Trophoblast cell (in vitro differentiated cells and primary cell): ENCODE measurements around the gene UPK2.
A peak's percentile ranks its signal among the peaks of the same experiment; 100 is the strongest.

Experiments used
- DNase-seq, 2 donors: peaks; one replicate each; pipeline ENCODE4 v3.0.0-alpha.2; 2016
- H2AFZ ChIP-seq: 2 replicates; pipeline ENCODE4 v1.6.1; 2013; ENCODE audit warnings: low read length, moderate library complexity, mild to moderate bottlenecking; ENCODE audit not compliant: insufficient read depth, poor library complexity
- H2AK5ac ChIP-seq: 2 replicates; pipeline ENCODE4 v1.6.1; 2013; ENCODE audit warnings: mild to moderate bottlenecking, low read length
- H2BK120ac ChIP-seq: 2 replicates; pipeline ENCODE4 v1.6.1; 2013; ENCODE audit warnings: low read length, mild to moderate bottlenecking, moderate library complexity; ENCODE audit not compliant: insufficient read depth, poor library complexity
- H2BK12ac ChIP-seq: 2 replicates; pipeline ENCODE4 v1.6.1; 2013; ENCODE audit warnings: mild to moderate bottlenecking, low read length, moderate library complexity
- H2BK5ac ChIP-seq: 2 replicates; pipeline ENCODE4 v1.6.1; 2013; ENCODE audit warnings: low read length, low read depth, moderate library complexity, mild to moderate bottlenecking; ENCODE audit not compliant: poor library complexity
- H3K14ac ChIP-seq: 2 replicates; pipeline ENCODE4 v1.6.1; 2013; ENCODE audit warnings: mild to moderate bottlenecking, low read length
- H3K18ac ChIP-seq: 2 replicates; pipeline ENCODE4 v1.6.1; 2013; ENCODE audit warnings: mild to moderate bottlenecking, low read length
- H3K23ac ChIP-seq: 2 replicates; pipeline ENCODE4 v1.6.1; 2013; ENCODE audit warnings: low read length
- H3K27ac ChIP-seq: 2 replicates; pipeline ENCODE4 v1.5.1; 2013; ENCODE audit warnings: low read depth, mild to moderate bottlenecking, inconsistent platforms, low read length, moderate library complexity
- H3K27me3 ChIP-seq: 2 replicates; pipeline ENCODE4 v1.6.1; 2013; ENCODE audit warnings: inconsistent platforms, mild to moderate bottlenecking, low read length, moderate library complexity; ENCODE audit not compliant: insufficient read depth
- H3K36me3 ChIP-seq, 2 experiments: 1 replicate in 1 of 2; 2 replicates in 1 of 2; pipeline ENCODE4 v1.6.1; 2013; ENCODE audit warnings: low read length in 2 of 2, mild to moderate bottlenecking in 2 of 2, moderate library complexity in 1 of 2; ENCODE audit not compliant: insufficient read depth in 2 of 2, control insufficient read depth in 1 of 2
- H3K4ac ChIP-seq: 2 replicates; pipeline ENCODE4 v1.6.1; 2013; ENCODE audit warnings: low read depth, mild to moderate bottlenecking, low read length, moderate library complexity
- H3K4me1 ChIP-seq, 2 experiments: 1 replicate in 1 of 2; 2 replicates in 1 of 2; pipeline ENCODE4 v1.6.1; 2013; ENCODE audit warnings: low read length in 2 of 2, mild to moderate bottlenecking in 2 of 2, moderate library complexity in 1 of 2; ENCODE audit not compliant: insufficient read depth in 2 of 2, control insufficient read depth in 1 of 2
- H3K4me2 ChIP-seq: 2 replicates; pipeline ENCODE4 v1.6.1; 2013; ENCODE audit warnings: inconsistent platforms, mild to moderate bottlenecking, low read length, moderate library complexity
- H3K4me3 ChIP-seq: 2 replicates; pipeline ENCODE4 v1.5.1; 2013; ENCODE audit warnings: mild to moderate bottlenecking, low read depth, low read length, inconsistent platforms
- H3K79me1 ChIP-seq: one replicate; pipeline ENCODE4 v1.6.1; 2013; ENCODE audit warnings: low read length
- H3K79me2 ChIP-seq: 2 replicates; pipeline ENCODE4 v1.6.1; 2013; ENCODE audit warnings: low read length, mild to moderate bottlenecking; ENCODE audit not compliant: control insufficient read depth, insufficient read depth, poor library complexity
- H3K9ac ChIP-seq: 2 replicates; pipeline ENCODE4 v1.6.1; 2013; ENCODE audit warnings: mild to moderate bottlenecking, low read length
- H3K9me3 ChIP-seq: 2 replicates; pipeline ENCODE4 v1.6.1; 2013; ENCODE audit warnings: low read depth, mild to moderate bottlenecking, control low read depth, inconsistent platforms, low read length; ENCODE audit not compliant: insufficient read depth
- H4K12ac ChIP-seq: 2 replicates; pipeline ENCODE4 v1.6.1; 2013; ENCODE audit warnings: low read depth, mild to moderate bottlenecking, low read length, moderate library complexity
- H4K8ac ChIP-seq: 2 replicates; pipeline ENCODE4 v1.6.1; 2013; ENCODE audit warnings: low read depth, mild to moderate bottlenecking, low read length, moderate library complexity
- H4K91ac ChIP-seq: one replicate; pipeline ENCODE4 v1.6.1; 2013; ENCODE audit warnings: low read depth, mild to moderate bottlenecking, low read length, moderate library complexity
- WGBS: extraction: QIAGEN DNeasy Blood & Tissue Kit; methylation state at CpG from one replicate; pipeline ENCODE4 v1.1.7; 2013; ENCODE audit warnings: missing lambda C conversion rate; ENCODE audit not compliant: insufficient read length, insufficient coverage; ENCODE audit errors: extremely low coverage; 5-methylcytosine and 5-hydroxymethylcytosine counted together

The UPK2 gene

DNA sequence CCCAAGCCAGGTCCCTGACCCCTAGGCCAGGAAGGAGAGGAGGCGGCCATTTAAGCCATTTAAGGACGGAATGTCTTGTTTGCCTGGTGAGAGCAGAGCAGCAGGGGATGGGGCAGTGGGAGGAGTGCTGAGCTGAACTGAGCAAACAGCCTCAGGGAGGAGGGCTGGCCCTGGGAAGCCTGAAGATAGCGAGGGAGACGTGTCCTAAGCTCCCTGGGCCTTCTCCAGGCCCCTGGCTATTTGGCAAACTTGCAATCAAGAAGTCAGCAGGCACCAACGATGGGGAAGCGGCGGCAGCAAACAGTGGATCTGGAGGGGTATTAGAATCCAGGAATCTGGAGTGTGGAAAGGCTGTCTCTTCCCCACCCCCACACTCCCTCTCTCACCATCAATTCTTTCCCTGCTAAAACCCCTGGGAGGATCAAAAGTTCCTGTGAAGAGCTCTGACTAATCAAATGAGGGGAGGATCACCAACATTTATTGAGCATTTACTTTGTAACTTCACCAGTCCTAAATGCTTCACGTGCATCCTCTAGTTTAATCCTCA is 39.2 kb upstream of the UPK2 start:
- peak overlapping the region; percentile 82 for H3K14ac ChIP-seq
- peak overlapping the region; percentile 85 for H2BK5ac ChIP-seq
- no peaks in the 10 kb centered on the region for H3K27me3 ChIP-seq
- H4K12ac ChIP-seq, result no peak overlapping the region
- H3K36me3 ChIP-seq, result peaks cover 15 to 18% of the 10 kb centered on the region in 2 experiments
- peaks cover 78% of the 10 kb centered on the region for H3K79me1 ChIP-seq
- no peak overlapping the region for H3K23ac ChIP-seq
- peak overlapping the region; percentile 91 for H3K27ac ChIP-seq
- H3K79me2 ChIP-seq, result peaks cover 56% of the 10 kb centered on the region
- no peaks in the 10 kb centered on the region for H3K9me3 ChIP-seq
- peak overlapping the region; percentile 95 for H3K4ac ChIP-seq
- H3K4me3 ChIP-seq, result no peak overlapping the region
- H2AFZ ChIP-seq, result peak overlapping the region; percentile 13
- H3K9ac ChIP-seq, result peak overlapping the region; percentile 40
- H2BK120ac ChIP-seq, result peak overlapping the region; percentile 75
- H3K4me2 ChIP-seq, result peak overlapping the region; percentile 27
- peaks cover 79 to 88% of the 10 kb centered on the region in 2 experiments for H3K4me1 ChIP-seq
- H2AK5ac ChIP-seq, result peak overlapping the region; percentile 70
- peak overlapping the region; percentile 68 for H2BK12ac ChIP-seq
- no peak overlapping the region for H4K8ac ChIP-seq
- H3K18ac ChIP-seq, result peak overlapping the region; percentile 81
- DNase-seq, result peak; percentile 67 to 73
- H4K91ac ChIP-seq, result peak overlapping the region; percentile 69
- no CpG with 5 or more reads among the region's 8 CpGs for WGBS

- H3K9me3 ChIP-seq, result no peaks in the 10 kb centered on the region
- peak overlapping the region; percentile 50 for H3K4me2 ChIP-seq
- peaks cover 57% of the 10 kb centered on the region for H3K79me2 ChIP-seq
- peak overlapping the region; percentile 4 for H2BK120ac ChIP-seq
- peak overlapping the region; percentile 88 for H3K18ac ChIP-seq
- peaks cover 79 to 87% of the 10 kb centered on the region in 2 experiments for H3K4me1 ChIP-seq
- DNase-seq, result peak; percentile 88 to 95
- peak overlapping the region; percentile 91 for H3K27ac ChIP-seq
- peak overlapping the region; percentile 83 for H3K14ac ChIP-seq
- H3K4ac ChIP-seq, result peak overlapping the region; percentile 71
- peak overlapping the region; percentile 56 for H4K8ac ChIP-seq
- H3K4me3 ChIP-seq, result no peak overlapping the region
- H3K36me3 ChIP-seq, result peaks cover 17 to 18% of the 10 kb centered on the region in 2 experiments
- no peak overlapping the region for H2AFZ ChIP-seq
- H4K91ac ChIP-seq, result peak overlapping the region; percentile 67
- H3K27me3 ChIP-seq, result no peaks in the 10 kb centered on the region
- peak overlapping the region; percentile 67 for H2BK5ac ChIP-seq
- WGBS, result no CpG with 5 or more reads among the region's 13 CpGs
- H3K79me1 ChIP-seq, result peaks cover 76% of the 10 kb centered on the region
- peak overlapping the region; percentile 91 for H2AK5ac ChIP-seq
- no peak overlapping the region for H3K23ac ChIP-seq
- peak overlapping the region; percentile 92 for H2BK12ac ChIP-seq
- H4K12ac ChIP-seq, result peak overlapping the region; percentile 39
- H3K9ac ChIP-seq, result no peak overlapping the region
These were observed 38.5 kb upstream of the UPK2 start for GRCh38 chr11:118917481-118918127.

DNA sequence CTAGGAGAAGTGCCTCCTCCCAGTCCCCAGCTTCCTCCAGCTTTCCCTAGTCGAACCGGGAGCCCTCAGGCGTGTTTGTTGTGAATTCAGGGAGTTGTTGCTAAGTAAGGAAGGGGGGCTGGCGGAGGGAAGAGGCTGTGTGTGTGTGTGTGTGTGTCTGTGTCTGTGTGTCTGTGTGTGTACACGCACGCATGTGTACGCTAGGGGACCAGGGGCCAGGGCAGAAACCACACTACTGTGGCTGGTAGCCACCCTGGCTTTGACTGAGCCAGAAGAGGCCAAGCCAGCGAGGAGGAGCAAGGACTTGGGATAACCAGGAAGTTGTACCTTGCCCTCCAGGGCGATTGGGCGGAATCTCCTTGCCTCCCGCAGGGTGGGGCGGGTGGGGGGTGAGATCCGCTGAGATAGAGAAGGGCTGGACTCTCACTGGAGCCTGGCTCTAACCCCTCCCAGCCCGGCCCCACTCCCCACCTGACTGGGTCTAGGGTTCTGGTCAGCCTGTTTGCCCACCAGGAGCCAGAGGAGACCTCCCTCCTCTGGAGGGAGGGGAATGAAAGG is 37.9 kb upstream of the UPK2 start:
- Histone ChIP-seq H3K79me1 (peaks cover 75% of the 10 kb centered on the region), H2AFZ (peak overlapping the region; percentile 28), H3K23ac (no peak overlapping the region), H3K9me3 (no peaks in the 10 kb centered on the region), H2BK120ac (peak overlapping the region; percentile 87), H2BK5ac (peak overlapping the region; percentile 95), H4K91ac (peak overlapping the region; percentile 86), H3K27me3 (no peaks in the 10 kb centered on the region), H3K36me3 (peaks cover 18 to 20% of the 10 kb centered on the region in 2 experiments), H2BK12ac (peak overlapping the region; percentile 77), H4K12ac (peak overlapping the region; percentile 64), H3K4ac (peak overlapping the region; percentile 80), H3K4me1 (peaks cover 79 to 87% of the 10 kb centered on the region in 2 experiments), H4K8ac (peak overlapping the region; percentile 90), H3K4me2 (peak overlapping the region; percentile 50), H3K79me2 (peaks cover 60% of the 10 kb centered on the region), H3K9ac (no peak overlapping the region), H3K18ac (peak overlapping the region; percentile 89), H3K4me3 (no peak overlapping the region), H3K27ac (peak overlapping the region; percentile 91), H3K14ac (peak overlapping the region; percentile 93), H2AK5ac (peak overlapping the region; percentile 75)
- WGBS, result no CpG with 5 or more reads among the region's 14 CpGs
- peak; percentile 92 to 93 for DNase-seq

DNA sequence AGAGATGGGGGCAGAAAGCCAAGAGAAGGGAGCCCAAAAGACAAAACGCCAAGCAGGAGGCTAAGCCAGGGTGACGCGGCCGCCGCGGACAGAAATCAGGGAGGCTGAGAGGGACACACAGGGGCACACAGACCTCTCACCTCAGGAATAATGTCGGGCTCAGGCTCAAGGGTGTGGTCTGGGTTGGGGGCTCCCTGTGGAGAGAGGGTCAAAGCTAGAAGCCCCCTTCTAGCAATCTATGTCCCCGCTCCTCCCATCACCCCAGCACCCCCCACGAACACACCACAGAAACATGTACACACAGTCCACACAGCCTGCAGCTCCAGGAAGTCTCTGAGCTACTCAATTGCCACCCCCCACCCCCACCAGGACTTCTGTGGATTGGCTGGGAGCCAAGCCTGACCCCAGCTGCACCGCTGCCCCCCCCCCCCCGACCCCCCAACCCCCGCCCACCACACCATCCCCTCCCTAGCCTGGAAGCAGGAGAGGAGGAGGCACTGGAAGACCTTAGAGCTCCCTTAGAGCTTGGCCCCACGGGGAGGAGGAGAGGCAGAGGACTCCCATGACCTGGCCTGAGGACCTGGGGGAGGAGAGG is 37.3 kb upstream of the UPK2 start:
- Histone ChIP-seq H3K4me3 (no peak overlapping the region), H4K8ac (peak overlapping the region; percentile 90), H4K12ac (peak overlapping the region; percentile 64), H2BK12ac (peak overlapping the region; percentile 77), H3K23ac (no peak overlapping the region), H3K4me2 (peak overlapping the region; percentile 90), H3K36me3 (peaks cover 18% of the 10 kb centered on the region in 2 experiments), H3K18ac (peak overlapping the region; percentile 89), H2BK120ac (peak overlapping the region; percentile 89), H3K4me1 (peaks cover 79 to 89% of the 10 kb centered on the region in 2 experiments), H2AK5ac (peak overlapping the region; percentile 75), H3K9me3 (no peaks in the 10 kb centered on the region), H2AFZ (no peak overlapping the region), H3K27ac (peak overlapping the region; percentile 99), H3K9ac (no peak overlapping the region), H2BK5ac (peak overlapping the region; percentile 95), H3K14ac (peak overlapping the region; percentile 93), H3K4ac (peak overlapping the region; percentile 80), H3K79me1 (peaks cover 77% of the 10 kb centered on the region), H3K27me3 (no peaks in the 10 kb centered on the region), H4K91ac (peak overlapping the region; percentile 90), H3K79me2 (peaks cover 65% of the 10 kb centered on the region)
- DNase-seq, result no peak
- WGBS, result no CpG with 5 or more reads among the region's 13 CpGs
